HL-60 (cell line): ENCODE results near the gene AGAP1.
"Not testable (repeated sequence)": the region's sequence is repeated elsewhere in the genome, so short reads cannot be mapped to it uniquely, and the experiment has no call there.

Experiments
- DNase-seq, 2 experiments: peaks; one replicate each; pipeline ENCODE4 v3.0.0-alpha.2; 2010 to 2020; ENCODE audit warnings: low read depth in 1 of 2, low spot score in 1 of 2
- H3K27ac ChIP-seq: fragments of 250-450 bp; sonication (Bioruptor Pico); replicated peaks from 2 replicates; pipeline ENCODE4 v1.5.1; 2020; ENCODE audit warnings: mild to moderate bottlenecking, moderate library complexity
- H3K27me3 ChIP-seq: fragments of 250-450 bp; sonication (Bioruptor Pico); 2 replicates; pipeline ENCODE4 v1.5.1; 2021; ENCODE audit warnings: mild to moderate bottlenecking, moderate library complexity; ENCODE audit not compliant: insufficient read depth, poor library complexity, severe bottlenecking
- H3K4me3 ChIP-seq: replicated peaks from 2 replicates; pipeline ENCODE4 v1.5.1; 2011; ENCODE audit warnings: mild to moderate bottlenecking, control low read depth, low read length; ENCODE audit not compliant: insufficient read depth
- GABPA ChIP-seq: IDR thresholded peaks from 2 replicates; pipeline ENCODE4 v1.6.1; 2012; ENCODE audit warnings: low read depth
- POLR2AphosphoS5 ChIP-seq: IDR thresholded peaks from 2 replicates; pipeline ENCODE4 v1.6.1; 2012; ENCODE audit warnings: low read depth
- SPI1 ChIP-seq: IDR thresholded peaks from 2 replicates; pipeline ENCODE4 v1.6.1; 2012; ENCODE audit warnings: low read depth, mild to moderate bottlenecking, borderline replicate concordance
- TF ChIP-seq, protein P1 (sequence below): IDR thresholded peaks from one replicate; pipeline ENCODE4 v1.5.1; 2011; ENCODE audit warnings: low read length, control low read depth, inconsistent platforms; ENCODE audit not compliant: insufficient read depth
- TF ChIP-seq, protein P2 (sequence below): IDR thresholded peaks from 2 replicates; pipeline ENCODE4 v1.6.1; 2012; ENCODE audit warnings: low read depth; ENCODE audit not compliant: insufficient replicate concordance

The AGAP1 gene

DNA sequence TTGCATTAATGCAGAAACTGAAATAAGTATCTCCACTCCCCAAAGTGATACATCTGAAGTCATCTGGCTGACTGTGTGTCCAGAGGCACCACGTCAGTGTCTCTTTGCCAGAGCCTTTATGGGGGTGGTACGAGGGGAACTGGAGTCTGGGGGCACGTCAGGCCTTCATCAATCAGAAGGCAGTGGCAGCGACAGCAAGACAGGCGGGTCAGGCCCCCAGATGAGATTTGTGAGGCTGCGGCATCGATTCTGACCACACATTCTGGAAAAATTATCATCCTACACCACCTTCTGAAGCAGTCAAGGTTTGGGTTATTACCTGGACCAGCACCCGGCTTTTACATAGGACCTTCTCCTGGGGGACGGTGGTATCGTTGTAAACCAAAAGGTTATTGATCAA is 450.7 kb downstream of the AGAP1 start:
- Histone ChIP-seq H3K27ac (no peak overlapping the region), H3K4me3 (no peak overlapping the region), H3K27me3 (no peaks in the 10 kb centered on the region)
- TF ChIP-seq, protein P1, sequence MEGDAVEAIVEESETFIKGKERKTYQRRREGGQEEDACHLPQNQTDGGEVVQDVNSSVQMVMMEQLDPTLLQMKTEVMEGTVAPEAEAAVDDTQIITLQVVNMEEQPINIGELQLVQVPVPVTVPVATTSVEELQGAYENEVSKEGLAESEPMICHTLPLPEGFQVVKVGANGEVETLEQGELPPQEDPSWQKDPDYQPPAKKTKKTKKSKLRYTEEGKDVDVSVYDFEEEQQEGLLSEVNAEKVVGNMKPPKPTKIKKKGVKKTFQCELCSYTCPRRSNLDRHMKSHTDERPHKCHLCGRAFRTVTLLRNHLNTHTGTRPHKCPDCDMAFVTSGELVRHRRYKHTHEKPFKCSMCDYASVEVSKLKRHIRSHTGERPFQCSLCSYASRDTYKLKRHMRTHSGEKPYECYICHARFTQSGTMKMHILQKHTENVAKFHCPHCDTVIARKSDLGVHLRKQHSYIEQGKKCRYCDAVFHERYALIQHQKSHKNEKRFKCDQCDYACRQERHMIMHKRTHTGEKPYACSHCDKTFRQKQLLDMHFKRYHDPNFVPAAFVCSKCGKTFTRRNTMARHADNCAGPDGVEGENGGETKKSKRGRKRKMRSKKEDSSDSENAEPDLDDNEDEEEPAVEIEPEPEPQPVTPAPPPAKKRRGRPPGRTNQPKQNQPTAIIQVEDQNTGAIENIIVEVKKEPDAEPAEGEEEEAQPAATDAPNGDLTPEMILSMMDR: no peak
- TF ChIP-seq, protein P2, sequence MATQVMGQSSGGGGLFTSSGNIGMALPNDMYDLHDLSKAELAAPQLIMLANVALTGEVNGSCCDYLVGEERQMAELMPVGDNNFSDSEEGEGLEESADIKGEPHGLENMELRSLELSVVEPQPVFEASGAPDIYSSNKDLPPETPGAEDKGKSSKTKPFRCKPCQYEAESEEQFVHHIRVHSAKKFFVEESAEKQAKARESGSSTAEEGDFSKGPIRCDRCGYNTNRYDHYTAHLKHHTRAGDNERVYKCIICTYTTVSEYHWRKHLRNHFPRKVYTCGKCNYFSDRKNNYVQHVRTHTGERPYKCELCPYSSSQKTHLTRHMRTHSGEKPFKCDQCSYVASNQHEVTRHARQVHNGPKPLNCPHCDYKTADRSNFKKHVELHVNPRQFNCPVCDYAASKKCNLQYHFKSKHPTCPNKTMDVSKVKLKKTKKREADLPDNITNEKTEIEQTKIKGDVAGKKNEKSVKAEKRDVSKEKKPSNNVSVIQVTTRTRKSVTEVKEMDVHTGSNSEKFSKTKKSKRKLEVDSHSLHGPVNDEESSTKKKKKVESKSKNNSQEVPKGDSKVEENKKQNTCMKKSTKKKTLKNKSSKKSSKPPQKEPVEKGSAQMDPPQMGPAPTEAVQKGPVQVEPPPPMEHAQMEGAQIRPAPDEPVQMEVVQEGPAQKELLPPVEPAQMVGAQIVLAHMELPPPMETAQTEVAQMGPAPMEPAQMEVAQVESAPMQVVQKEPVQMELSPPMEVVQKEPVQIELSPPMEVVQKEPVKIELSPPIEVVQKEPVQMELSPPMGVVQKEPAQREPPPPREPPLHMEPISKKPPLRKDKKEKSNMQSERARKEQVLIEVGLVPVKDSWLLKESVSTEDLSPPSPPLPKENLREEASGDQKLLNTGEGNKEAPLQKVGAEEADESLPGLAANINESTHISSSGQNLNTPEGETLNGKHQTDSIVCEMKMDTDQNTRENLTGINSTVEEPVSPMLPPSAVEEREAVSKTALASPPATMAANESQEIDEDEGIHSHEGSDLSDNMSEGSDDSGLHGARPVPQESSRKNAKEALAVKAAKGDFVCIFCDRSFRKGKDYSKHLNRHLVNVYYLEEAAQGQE: no peak
- no peak for TF ChIP-seq GABPA
- TF ChIP-seq SPI1: no peak
- no peak for TF ChIP-seq POLR2AphosphoS5
- no peak for DNase-seq

DNA sequence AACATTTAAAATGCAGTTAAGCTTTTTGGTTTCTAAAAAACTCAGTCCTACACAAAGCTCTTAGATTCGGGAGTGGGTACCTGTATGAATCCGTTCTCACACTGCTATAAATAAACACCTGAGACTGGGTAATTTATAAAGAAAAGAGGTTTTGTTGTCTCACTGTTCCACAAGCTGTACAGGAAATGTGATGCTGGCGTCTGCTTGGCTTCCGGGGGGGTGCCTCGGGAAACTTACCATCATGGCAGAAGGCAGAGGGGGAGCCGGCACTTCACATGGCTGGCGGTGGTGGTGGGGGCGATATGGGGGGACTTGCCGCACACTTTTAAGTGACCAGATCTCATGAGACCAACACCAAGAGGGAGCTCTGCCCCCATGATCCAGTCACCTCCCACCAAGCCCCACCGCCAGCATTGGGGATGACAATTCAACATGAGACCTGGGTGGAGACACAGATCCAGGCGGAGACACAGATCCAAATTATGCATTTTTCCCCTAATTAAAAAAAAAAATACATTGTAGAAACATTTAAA is 451.8 kb downstream of the AGAP1 start:
- no peak overlapping the region for H3K27ac ChIP-seq
- H3K4me3 ChIP-seq: no peak overlapping the region
- no peak for TF ChIP-seq GABPA
- TF ChIP-seq, protein P1: no peak
- no peak for TF ChIP-seq POLR2AphosphoS5
- TF ChIP-seq SPI1: no peak
- H3K27me3 ChIP-seq: peaks cover 2% of the 10 kb centered on the region
- no peak for DNase-seq

DNA sequence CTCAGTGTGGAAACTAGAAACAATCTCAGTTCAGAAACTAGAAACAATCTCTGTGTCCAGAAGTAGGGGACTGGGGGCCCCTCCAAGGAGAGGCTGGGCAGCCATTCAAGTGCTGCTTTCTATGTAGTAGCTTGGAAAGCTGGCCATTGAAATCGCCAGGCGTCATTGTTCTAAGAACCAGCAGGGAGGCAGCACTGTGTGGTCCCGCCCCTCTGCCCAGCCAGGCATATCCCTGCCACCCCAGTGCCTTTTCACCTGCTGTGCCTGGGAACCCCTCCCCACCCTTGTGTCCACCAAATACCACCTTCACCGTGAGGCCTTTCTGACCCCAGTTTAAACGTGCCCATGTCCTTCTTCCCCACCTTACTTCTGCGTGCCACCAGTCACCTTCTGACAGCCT is 452.7 kb downstream of the AGAP1 start:
- DNase-seq: no peak
- Histone ChIP-seq H3K4me3 (no peak overlapping the region), H3K27me3 (peaks cover 2% of the 10 kb centered on the region), H3K27ac (no peak overlapping the region)
- TF ChIP-seq, protein P1: no peak
- TF ChIP-seq GABPA: no peak
- no peak for TF ChIP-seq POLR2AphosphoS5
- TF ChIP-seq, protein P2: no peak
- no peak for TF ChIP-seq SPI1

DNA sequence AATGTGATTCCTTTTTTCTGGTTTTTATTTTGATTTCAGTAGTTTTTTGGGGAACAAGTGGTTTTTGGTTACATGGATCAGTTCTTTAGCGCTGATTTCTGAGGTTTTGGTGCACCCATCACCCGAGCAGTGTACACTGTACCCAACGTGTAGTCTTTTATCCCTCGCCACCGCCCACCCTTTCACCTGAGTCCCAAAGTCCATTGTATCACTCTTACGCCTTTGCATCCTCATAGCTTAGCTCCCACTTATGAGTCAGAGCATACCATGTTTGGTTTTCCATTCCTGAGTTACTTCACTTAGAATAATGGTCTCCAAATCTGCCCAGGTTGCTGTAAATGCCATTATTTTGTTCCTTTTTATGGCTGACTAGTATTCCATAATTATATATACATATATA is 453.2 kb downstream of the AGAP1 start:
- H3K27ac ChIP-seq, DNase-seq, H3K27me3 ChIP-seq, H3K4me3 ChIP-seq: not testable (repeated sequence)
